Activated CD8-positive, alpha-beta memory T cell treated with anti-CD3 and anti-CD28 coated beads, Interleukin-2, amount 50 U/mL, for 48 hours (primary cell): ENCODE measurements around the gene GNAO1.
A peak's percentile ranks its signal among the peaks of the same experiment; 100 is the strongest.

Source experiments
- DNase-seq: peaks from one replicate; pipeline ENCODE4 v3.0.0-alpha.2; 2020

The GNAO1 gene

DNA sequence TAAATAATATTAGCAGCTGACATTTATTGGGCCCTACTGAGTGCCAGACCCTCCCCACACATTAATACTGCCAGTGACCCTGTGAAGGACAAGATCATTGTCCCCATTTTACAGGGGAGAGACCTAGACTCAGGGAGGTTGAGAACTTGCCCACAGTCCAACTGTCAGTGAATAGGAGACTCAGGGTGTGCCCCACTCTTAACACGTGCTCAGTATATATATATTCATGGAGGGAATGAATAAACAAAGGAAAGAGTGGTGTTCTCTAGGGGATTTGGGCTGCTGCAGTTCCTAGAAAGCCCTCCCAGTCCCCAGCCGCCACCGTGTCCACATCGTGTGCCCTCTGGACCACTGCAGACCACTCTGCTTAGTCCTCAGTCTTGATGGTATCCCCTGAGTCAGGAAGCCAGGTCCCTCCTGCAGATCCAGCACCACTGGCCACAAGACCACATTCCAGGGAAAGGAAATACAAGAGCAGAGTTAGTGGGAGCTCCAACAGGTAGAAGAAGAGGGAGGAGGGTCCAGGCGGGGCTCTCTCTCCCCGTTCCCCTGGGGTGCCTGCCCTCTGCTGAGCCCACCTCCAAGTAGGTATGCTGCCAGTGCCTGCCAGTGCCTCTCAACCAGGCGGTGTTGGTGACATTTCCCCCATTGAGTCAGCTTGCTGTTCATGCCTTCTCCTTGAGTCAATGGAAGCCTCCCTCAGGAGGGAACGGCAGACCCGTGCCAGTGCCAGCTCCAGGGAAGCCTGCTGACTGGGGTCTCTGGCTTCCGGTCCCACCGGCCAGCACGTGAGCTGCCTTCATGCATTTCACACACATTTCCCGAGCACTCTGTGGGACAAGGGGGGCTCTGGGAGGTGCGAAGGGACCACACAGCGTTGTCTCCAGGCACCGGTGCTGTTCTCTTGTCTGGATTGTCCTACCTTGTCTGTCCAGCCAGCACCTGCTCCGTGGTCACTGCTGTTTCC lies 75.6 kb downstream of the GNAO1 start:
- no peak for DNase-seq

DNA sequence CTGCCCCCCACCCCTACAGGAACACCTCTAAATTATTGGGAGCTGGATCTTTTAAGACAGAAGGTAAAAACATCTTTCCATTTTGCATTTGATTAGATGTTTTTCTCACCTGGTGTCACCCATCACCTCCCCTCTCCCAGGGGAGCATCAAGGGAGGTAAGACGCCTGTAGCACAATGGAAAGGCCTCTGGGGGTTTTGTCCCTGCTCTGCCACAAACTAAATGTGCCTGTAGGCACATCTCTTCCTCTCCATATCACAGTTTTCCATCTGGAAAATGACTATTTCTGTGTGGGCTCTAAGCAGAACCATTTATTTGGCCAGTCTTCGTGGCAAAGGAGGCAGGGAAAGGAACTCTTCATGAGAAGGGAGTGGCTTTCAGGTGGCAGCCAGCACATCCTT lies 76.6 kb downstream of the GNAO1 start:
- DNase-seq = no peak

DNA sequence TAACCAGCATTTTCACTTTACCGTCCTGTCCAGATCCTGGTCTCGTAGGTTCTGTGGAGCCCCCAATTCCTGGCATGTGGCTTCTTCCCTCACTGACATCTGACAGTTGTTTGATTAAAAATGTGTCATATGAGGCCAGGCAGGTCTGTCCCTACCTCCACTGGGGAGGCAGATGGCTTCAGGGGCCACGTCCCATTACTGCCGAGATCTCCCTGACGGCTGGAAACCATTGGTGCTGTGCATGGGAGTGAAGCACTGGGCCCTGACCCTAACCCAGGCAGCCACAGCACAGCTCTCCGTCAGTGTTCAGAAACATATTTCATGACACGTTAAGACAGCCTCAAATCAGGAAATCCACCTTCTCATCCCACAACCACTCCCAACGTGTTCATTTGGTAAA lies 77.5 kb downstream of the GNAO1 start:
- no peak for DNase-seq

DNA sequence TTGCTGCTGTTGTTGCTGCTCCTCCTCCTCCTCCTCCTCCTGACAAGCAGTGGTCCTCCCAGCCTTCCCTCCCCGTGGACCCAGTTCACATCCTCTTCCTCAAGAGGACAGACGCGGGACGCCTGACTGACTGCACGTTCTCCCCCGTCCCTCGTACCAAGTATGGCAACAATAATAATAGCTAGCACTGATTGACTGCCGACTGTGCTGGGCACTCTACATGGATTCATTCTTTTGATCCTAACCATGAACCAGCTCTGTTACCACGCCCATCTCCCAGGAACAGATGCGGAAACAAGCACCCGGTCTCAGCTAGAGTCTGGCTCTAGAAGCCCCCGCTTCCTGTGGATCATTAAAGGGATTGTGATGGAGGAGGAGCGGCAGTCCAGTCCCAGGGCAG lies 78.0 kb downstream of the GNAO1 start:
- no peak for DNase-seq

DNA sequence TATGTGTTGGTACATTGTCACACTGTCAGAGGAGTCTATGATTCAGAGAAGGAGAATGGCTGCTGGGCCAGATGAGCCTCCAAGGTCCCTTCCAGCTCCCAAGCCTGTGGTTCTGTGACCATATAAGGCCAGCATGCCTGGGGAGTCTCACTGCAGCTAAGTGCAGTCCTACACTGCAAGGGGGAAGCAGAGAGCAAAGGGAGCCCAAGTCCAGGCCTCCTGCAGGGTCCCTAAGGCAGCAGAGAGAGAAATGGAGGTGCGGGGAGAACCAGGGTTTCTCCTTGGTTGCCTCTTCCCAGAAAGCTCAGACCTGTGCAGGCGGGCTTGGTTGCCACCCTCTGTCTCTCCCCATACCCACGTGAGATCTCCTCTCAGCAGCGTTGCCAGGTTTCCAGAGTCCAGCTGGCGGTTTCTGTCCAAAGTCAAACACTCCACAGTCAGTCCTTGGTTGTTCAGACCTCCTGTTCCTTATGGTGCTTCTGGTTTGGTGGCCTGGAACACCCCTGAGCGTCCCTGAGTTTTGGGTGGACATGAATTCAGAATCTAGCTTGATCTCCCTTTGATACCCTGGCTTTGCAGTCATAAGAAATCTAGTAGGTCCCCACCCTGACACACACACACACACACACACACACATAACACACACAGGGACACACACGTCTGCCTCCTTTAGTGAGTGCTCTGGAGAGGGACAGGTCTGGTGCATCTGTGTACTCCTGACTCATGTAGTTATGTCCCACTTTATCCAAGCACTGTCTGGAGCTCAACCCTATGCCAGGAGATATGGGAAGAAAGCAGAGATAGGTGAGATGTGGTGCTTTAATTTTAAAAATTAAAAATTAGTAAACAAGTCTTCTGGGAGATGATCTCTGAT lies 78.8 kb downstream of the GNAO1 start:
- DNase-seq = no peak

DNA sequence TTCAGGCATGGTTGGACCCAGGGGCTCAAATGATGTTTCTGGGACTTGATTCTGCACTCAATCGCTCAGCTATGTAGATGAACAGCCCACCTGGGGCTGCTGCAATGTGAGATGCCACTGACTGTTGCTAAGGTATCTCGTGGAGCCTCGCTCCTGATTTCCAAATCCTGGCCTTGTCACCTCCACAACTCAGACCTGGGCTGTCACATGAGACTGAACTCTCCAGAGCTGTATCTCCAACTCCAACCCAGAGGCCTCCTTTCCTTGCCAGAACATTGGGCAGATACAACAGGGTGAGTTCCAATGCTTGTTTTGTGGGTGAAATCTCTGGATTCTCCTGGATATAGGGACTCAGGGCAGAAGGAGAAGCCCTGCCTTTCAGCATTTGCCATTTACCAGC lies 79.5 kb downstream of the GNAO1 start:
- DNase-seq = no peak

DNA sequence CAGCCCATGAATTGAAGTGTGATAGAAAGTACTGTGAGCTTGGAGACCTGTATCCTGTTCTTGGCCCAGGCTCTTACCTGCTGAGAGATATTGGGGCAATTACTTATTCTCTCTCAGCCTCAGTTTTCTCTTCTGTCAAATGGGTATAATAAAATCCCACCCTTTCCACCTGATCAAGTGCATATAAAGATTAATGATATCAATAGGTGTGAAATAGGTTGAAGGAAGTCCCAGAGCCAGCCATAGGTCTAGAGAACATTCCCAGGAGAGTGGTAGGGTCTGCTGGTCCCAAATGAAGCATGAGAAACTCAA lies 81.2 kb downstream of the GNAO1 start:
- DNase-seq = no peak

DNA sequence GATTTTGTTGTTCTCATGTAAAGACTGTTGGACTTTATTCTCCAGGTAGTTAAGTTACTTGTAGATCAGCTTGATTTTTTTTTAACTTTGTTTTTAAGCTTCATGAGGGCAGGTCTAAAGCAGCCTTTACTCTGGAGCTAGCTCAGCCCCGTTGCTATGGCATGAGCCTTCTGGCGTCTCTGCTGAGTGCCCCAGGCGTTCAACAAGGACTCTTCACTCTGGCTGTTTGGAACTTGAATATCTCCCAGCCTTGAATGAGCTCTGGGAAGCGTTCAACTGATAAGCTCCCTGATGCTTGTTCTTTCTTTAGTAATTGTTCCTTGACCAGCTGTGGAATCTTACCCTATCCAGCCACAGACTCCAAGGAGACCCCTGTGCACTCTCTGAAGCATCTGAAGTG lies 82.3 kb downstream of the GNAO1 start:
- no peak for DNase-seq

DNA sequence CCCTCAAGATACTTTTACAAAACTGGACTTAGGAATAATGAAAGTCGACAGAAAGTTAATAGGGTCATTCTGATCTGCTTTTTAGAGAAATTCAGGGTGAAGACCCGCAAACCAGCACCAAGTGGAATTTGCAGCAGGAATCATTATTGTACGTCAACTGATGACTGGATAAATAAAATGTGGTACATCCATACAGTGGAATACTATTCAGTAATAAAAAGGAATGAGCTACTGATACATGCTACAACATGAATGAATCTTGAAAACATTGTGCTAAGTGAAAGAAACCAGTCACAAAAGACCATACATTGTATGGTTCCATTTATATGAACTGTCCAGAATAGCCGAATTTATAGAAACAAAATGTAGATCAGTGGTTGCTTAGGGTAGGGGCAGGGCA lies 83.1 kb downstream of the GNAO1 start:
- no peak for DNase-seq

DNA sequence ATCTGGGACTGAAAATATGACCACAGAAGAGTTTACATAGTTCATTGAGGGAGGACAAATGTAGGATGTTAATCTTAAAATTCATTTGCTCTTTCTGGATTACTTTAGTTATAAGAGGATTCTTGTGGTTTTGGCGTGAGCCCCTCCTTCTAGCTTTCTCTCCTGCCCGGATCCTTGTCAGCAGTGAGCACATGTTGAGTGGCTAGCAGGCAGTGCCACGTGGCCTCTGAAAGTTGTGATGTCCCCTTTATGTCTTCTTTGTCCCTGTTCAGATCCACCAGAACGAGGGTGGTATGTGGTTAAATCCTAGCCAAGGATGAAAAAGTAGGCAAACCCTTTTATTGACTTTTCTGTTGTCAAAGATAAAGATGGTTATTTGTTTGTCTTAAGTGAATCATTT lies 83.8 kb downstream of the GNAO1 start:
- DNase-seq = no peak

DNA sequence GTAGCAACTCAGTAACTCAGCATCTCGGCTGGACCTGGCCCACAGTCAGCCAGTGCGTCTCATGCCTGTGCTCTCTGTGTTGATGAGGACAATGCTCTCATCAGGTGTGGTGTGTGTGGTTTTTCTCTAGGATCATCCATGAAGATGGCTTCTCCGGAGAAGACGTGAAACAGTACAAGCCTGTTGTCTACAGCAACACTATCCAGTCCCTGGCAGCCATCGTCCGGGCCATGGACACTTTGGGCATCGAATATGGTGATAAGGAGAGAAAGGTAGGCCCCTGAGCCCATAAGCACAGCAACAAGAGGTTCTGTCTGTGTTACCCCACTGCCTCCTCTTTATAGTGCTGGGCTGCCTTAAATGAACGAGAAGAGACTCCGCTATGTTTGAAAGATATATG lies 84.5 kb downstream of the GNAO1 start:
- DNase-seq = no peak

DNA sequence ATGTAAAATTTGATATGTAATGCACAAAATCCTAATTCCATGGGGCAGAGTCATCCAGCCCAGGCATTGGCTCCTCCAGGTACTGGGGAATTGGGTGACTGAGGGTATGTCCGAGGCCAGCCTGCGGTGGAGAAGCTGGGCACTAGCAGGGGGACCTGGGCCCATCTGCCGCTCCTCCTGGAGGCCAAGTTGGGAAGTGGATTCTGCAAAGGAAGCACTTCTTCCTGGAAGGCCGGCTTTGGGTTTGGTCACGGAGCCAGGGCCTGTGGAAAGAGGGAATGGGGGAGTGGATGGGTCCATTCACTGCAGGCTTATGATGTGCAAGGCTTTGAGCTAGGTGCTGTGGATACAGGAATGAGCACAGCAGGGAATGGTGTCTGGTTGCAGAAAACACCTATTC lies 85.8 kb downstream of the GNAO1 start:
- no peak for DNase-seq

DNA sequence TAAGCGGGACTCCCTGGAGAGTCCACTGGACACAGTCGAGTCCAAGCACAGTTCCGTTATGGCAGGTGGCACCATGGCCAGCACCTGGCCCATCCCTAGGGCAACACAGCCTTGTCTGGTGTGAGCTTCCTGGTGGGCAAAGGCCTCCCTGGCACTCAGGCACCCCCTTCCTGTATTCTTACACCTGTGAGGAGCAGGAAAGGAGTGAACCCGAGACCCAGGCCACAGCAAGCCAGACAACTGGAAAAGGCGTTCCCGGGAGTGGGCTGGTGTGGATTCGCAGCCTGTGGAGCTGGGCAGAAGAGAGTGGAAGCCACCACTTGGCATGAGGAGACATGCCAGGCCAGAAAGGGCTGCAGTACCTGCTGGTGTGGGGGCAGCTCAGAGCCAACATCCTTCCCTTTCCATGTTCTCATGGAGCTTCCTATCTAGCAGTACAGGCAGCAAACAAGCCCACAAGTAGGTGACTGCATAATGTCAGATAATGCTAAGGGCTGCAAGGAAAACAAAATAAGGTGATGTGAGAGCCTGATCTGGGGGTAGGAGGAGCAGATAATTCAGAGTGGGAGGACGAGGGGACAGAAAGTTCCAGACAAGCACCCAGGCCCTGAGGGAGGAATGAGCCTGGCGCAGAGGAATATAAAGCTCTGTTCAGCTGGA lies 87.0 kb downstream of the GNAO1 start:
- DNase-seq = no peak

DNA sequence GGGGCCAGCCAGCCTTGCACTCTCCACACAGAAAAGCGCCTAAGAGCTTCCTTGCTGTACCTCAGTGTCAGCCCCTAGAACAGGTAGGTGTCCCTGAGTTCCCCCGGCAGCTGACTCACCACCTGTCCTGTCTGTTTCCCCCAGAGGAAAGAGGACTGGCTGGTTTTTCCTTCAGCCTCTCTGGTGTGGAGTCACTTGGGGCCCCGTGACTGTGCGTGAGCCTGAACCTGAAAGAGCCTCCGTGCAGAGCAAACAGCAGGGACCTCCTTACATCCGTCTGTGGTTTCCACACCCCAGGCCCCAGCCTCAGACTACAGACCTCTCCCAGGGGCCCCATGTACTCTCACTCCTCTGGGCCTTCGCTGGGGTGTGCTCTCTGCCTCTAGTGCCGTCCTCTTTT lies 87.8 kb downstream of the GNAO1 start:
- DNase-seq = peak; percentile 65

DNA sequence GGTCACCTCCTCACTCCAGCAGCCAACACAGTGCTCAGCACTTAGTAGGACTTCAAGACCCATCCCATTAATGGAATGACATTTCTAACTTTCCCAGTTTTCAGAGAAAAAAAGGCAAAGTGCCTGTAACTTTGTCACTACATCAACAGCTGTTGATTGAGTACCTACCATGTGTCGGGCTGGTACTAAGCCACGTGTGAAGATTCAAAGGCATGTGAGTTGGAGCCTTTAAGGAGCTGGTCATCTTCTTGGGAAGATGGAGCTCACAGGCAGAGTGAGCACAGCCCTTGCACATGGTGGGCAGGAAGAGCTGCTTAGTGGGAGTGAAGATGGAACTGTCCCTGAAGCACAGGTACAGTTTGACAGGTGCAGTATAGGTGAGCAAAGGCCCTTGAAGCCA lies 88.6 kb downstream of the GNAO1 start:
- DNase-seq = no peak

DNA sequence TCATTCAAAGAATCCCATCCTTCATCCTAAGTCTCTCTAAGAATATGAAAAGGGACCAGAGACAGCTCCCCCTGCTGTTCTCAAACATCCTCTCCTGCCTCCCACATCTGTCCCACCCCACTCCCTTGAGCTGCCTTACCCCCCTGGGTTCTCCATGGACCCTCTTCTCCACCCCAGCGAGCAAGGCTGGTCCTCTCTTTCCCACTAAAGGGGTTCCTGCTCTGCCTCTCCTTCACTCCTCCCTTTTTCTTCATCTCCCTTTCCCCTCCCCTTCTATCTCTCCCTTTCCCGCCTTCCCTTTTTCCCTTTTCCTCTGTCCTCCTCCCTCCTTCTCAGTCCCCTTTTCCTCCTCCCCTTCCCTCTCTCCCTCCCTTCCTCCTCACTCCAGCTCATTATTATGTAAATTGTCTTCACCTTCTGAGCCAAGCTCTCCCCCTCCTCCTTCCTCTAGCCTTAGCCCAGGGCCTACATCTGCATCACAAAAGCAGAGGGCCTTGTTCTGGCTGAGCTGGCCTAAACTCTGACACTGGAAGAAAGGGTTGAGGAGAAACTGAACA lies 90.0 kb downstream of the GNAO1 start:
- no peak for DNase-seq

DNA sequence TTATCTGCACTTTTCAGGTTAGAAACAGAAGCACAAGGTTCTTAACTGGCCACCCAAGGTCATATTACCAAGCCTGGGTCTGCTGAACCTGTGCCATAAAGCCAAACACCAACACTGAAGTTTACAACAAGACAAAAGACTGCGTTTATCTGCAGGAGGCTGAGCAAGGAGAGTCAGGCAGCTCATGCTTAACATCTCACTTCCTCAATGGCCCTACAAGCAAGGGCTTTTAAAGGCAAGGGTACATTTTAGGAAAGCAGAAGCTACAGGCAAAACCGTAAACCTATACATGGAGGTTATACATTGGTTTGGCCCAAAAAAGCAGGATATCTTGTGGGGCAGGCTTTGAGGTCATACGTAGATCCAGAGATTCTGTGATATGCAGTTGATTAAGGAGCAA lies 91.2 kb downstream of the GNAO1 start:
- DNase-seq = no peak

DNA sequence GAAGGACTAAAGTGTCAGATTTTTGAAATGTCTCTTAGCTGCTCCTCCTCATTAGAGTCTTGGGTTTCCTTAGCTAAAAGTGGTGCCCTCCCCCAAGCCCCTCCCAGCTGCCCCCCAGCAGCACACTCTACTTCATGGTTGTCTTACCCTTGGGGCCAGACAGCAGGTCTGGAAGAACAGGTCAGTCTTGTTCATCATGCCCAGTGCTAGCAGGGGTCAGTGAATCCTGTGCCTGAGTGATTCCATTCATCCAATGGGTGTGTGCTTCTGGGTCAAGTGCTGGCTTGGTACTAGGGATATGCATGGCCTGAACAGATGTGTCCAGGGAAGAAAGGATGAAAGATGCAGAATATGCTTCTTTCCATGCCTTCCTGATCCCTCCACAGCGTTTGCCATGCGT lies 93.2 kb downstream of the GNAO1 start:
- no peak for DNase-seq

DNA sequence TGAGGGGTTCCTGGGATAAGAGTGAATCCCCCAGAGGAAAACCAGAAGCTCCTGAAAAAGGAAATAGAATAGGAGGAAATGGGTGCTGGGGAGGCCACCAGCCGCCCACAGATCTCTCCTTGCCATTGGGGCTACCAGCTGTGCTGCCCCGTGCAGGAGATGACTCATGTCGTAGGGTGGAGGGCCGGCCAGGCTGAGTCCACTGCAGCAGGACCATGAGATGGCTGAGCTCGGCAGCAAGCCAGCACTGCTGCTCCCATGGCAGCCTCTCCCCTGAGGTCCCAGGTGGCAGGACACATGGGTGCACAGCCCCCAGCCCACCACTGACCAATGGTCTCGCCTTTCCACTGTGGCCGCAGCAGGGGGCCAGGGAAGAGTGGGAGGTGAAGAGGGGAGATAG lies 95.5 kb downstream of the GNAO1 start:
- no peak for DNase-seq

DNA sequence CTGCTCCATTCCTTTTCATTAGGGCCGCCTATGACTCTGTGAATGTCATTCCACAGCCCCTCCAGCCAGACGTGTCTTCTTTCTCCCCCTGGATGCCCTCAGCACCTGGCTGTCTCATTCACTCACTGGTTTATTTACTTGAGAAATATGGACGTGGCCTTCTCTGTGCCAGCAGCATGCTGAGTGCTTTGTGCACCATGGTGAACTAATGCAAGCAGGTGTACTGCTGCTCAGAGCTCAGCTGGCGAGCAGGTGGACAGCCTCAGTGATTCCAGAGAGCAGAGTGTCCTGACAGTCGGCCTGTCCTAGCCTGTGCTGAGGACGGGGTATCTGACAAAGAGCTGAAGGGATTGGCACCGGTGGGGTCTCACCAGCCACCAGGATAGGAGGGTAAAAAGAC lies 96.7 kb downstream of the GNAO1 start:
- no peak for DNase-seq

DNA sequence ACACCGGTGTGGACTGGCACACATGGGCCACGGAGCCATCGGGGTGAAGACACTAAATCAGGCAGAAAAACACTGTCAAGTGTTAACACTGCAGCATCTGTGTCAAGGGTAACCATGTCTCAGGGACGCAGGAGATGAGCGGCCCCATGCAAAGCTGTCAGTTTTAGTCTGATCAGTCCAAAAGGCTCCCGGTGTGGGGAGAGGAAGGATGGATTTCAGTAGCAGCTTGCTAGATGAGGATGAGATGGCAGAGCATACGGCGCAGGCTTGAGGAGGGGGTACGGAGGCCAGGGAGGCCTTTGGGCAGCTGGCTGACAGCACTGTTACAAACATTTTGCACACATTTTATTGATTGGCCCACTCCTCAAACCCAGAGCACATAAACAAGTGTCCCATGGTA lies 98.1 kb downstream of the GNAO1 start:
- no peak for DNase-seq

DNA sequence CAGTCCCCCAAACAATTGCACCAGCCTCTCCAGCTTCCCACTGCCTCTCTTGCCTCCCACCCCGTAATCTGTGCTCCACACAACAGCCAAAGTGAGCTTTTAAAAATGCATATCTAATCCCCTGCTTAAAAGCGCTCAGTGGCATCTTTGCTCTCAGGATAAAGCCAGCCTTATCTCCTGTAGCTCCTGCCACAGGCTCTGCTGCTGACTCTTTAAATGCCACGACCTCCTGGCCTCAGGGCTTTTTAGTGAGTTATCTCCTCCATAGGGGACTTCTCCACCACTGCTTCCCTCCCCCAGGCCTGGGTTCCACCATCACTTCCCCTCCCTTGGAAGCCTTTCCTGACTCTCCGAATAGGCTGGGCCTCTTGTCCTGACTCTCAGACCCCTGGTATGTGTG lies 98.6 kb downstream of the GNAO1 start:
- no peak for DNase-seq

DNA sequence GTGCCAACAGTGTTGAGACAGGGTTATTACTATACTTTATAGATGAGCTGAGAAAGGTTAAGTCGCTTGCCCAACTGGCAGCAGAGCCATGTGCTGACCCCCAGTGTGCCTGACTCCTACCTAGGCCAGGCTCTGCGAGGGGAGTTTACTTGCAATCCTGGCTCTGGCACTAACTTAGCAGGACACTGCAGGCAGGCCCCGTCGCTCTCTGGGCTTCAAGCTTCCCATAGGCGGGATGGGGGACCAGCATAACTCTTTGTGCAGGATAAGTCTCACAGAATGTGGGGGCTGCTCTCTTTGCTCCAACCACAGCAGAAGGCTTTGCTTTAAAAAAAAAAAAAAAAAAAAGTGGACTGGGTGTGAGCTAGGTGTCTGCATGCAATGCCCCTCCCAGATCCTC lies 102.7 kb downstream of the GNAO1 start:
- DNase-seq = no peak
